GM13977 (cell line): ENCODE data around the gene SLC25A12.

Source experiments
- DNase-seq: peaks from one replicate; pipeline ENCODE4 v3.0.0; 2012; ENCODE audit warnings: low spot score
- in situ Hi-C: fragments of 300-500 bp; cut with MboI; formaldehyde crosslinking; loops from one replicate; pipeline ENCODE4 v1.12.0; 2022; ENCODE audit warnings: low sequenced_read_pairs, low pct_unique_long_range_greater_than_20kb, mixed read lengths, inconsistent platforms; ENCODE audit not compliant: unreplicated experiment
- TF ChIP-seq, protein P1 (sequence below): IDR thresholded peaks from 2 replicates; pipeline ENCODE4 v1.5.1; 2012; ENCODE audit warnings: mild to moderate bottlenecking, control low read depth; ENCODE audit not compliant: insufficient read depth; ENCODE audit errors: extremely low read depth, missing control alignments

SLC25A12 gene

DNA sequence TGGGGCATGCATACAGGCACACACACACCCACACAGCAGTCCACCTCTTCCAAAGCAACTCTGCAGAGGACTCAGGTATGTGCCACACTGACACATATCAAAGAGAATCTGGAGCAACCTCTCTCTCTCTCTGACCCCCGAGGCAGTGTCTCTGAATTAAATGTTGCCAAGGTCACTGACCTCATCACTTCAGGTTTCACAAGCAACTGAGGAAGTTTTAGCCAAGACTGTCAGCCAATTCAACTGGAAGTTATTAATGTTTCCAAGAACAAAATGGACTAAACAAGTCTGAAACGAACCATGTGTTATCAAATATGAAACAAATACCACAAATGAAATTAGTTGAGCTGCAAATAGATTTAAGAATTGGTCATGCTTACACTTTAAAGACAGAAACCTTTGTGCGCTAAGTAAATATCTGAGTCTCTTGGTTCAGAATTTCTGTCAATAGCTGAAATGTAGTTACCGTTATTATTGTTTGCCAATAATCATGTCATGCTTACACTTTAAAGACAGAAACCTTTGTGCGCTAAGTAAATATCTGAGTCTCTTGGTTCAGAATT, 86.1 kb downstream of the SLC25A12 start:
- TF ChIP-seq, protein P1, sequence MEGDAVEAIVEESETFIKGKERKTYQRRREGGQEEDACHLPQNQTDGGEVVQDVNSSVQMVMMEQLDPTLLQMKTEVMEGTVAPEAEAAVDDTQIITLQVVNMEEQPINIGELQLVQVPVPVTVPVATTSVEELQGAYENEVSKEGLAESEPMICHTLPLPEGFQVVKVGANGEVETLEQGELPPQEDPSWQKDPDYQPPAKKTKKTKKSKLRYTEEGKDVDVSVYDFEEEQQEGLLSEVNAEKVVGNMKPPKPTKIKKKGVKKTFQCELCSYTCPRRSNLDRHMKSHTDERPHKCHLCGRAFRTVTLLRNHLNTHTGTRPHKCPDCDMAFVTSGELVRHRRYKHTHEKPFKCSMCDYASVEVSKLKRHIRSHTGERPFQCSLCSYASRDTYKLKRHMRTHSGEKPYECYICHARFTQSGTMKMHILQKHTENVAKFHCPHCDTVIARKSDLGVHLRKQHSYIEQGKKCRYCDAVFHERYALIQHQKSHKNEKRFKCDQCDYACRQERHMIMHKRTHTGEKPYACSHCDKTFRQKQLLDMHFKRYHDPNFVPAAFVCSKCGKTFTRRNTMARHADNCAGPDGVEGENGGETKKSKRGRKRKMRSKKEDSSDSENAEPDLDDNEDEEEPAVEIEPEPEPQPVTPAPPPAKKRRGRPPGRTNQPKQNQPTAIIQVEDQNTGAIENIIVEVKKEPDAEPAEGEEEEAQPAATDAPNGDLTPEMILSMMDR, result no peak
- DNase-seq, result no peak
- in situ Hi-C loops, result loop anchor here (25.0 kb wide), 1 partner anchor 279 kb away; the partner anchor contains the start of gene DLX1

DNA sequence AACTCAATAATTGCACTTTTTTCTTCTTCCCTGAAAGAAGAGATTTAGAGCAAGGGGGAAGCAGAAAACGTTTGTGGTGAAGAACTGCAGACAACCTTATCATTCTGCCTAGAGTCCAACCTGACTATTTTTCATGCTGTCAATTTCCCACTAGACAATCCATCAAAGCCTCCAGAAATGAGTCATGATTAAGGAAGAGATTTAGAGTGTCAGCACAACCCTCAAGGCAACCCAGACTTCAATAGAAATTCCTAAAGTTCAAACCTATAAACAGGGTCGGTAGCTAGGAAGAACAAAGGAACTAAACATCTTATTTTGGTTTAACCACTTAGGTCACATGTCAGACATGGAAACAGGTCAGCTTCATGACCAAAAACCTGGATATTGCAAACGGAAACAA, 86.9 kb downstream of the SLC25A12 start:
- in situ Hi-C loops, result loop anchor here (25.0 kb wide), 1 partner anchor 280 kb away; the partner anchor contains the start of gene DLX1
- DNase-seq, result no peak
- TF ChIP-seq, protein P1, result no peak

DNA sequence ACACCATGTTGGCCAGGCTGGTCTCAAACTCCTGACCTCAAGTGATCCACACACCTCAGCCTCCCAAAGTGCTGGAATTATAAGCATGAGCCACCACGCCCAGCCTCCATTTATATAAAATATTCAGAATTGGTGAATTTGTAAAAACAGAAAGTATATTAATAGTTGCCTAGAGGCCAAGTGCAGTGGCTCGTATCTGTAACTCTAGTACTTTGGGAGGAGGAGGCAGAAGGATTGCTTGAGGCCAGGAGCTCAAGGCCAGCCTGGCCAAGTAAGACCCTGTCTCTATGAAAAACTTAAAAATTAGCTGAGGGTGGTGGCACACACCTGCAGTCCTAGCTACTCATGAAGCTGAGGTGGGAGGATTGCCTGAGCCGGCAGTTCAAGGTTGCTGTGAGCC, 89.6 kb downstream of the SLC25A12 start:
- DNase-seq, result no peak
- TF ChIP-seq, protein P1, result no peak
- in situ Hi-C loops, result loop anchor here (25.0 kb wide), 1 partner anchor 283 kb away; the partner anchor contains the start of gene DLX1

DNA sequence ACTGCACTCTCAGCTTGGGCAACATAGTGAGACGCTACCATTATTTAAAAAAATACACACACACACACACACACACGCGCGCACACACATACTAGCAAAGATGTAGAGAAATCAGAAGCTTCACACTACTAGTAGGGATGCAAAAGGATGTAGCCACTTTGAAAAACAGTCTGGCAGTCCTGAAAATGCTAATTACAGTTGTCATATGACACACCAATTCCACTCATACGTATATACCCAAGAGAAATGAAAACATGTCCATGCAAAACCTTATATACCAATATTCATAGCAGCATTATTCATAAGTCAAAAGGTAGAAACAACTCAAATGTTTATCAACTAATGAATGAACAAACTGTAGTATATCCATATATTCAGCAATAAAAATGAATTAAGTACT, 90.3 kb downstream of the SLC25A12 start:
- in situ Hi-C loops, result loop anchor here (25.0 kb wide), 1 partner anchor 284 kb away; the partner anchor contains the start of gene DLX1
- DNase-seq, result no peak
- TF ChIP-seq, protein P1, result no peak

DNA sequence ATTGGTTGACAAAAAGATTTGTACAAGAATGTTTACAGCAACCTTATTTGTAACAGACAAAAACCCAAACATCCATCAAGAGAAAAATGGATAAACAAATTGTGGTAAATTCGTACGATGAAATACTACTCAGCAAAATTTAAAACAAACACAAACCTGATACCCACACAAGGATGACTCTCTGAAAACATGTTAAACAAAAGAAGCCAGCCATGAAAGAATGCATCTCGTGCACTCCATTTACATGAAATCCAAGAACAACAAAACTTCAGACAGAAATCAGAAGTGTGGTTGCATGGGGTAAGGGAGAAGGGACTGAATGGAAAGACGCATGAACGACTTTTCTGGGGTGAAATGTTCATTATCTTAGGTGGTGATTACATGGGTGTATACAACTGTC, 93.4 kb downstream of the SLC25A12 start:
- TF ChIP-seq, protein P1, result no peak
- DNase-seq, result no peak
- in situ Hi-C loops, result loop anchor here (25.0 kb wide), 1 partner anchor 287 kb away; the partner anchor contains the start of gene DLX1

DNA sequence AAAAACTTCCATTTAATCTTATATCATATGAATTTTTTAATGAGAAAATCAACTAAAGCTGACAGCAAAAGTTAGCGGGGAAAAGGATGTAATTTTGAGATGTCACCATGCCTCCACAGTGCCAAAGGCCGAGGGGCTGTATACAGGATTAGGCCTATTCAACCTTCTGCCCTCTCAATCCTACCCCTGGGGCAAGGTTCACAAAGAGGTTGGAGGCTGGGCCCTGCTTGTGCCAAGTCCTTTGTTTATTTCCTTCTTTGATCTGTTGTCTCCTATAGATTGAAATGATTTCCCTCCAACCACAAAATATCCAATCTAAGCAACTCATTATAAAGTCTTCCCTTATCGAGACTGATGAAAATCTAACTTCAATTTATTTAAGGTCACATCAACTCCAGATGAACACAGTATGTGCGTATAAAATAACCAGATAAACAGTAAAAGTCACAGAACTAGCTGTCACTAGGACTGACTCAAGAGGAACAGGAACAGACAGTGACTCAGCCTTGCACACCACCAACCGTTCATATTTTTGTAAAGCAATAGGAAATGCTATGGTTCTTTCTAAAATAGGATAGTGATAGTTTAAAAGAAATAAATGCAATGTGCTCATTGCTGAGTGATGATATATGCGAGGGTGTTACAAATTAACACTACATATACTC, 95.8 kb downstream of the SLC25A12 start:
- no peak for DNase-seq
- in situ Hi-C loops, result no loop called here
- TF ChIP-seq, protein P1, result no peak
